ENCODE data around the gene NACC2.

NACC2 gene

DNA sequence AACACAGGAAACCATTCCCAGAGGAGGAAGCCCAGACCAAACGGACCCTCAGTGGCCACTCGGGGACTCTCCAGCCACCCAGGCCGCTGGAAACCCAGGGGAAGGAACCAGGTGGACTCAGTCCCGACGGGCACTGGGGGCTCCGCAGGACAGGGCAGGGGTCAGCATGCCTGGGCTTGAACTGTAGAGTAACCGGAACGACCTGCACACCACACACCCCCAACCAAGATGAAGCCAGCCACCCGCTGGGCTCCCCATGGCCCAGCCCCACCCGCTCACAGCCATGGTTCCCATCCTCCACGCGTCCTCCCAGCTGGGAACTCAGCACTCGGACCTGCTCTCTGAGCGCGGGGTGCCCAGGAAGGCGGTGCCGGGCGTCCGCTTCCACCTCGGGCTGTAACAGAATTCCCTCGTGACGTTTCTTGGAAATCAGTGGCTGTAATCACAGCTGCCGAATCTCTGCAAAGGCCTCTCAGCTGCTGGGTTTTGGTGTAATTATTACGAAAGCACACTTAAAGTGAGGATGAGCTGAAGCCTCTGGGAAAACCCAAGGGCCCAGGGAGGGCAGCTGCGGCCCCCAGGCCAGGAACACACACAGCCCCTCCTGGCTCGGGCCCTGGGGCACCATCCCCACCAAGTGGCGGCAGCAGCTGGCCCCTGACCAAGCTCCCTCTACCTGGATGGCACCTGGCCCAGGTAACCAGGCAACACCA, 13.8 kb downstream of the NACC2 start:
- Histone ChIP-seq H3K4me3 (ENCODE audit: low read depth, low read length) (no peak overlapping the region), H3K27ac (ENCODE audit: extremely low read depth, low read depth, low read length) (no peak overlapping the region)
- CTCF ChIA-PET, result interaction anchor here (0.6 to 1.2 kb wide), 3 partner anchors 30 to 113 kb away, joined by 3 to 4 read pairs (median 3); no protein-coding TSS in a partner anchor

DNA sequence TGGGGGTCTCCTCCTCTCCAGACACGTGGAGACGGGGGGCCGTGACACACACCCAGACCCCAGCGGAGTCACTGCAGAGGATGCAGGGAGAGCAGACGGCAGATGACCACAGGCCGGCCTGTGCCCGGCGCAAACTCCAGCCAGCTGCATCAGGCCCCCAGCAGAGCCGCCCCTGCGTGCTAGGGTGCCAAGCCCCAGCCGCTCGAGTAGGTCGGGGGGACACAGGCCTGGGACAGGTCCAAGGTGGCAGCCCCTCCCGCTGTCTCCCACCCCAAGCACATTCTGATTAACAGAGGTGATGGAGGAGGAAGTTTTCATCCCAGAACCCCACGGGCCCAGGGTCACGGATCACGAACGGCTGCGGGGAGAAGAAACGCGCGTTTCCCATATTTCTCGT, 14.4 kb downstream of the NACC2 start:
- TF ChIP-seq KLF8 (tag by site-specific recombination; IDR thresholded peaks at IDR 0.05) (no peak), ZNF610 (tag by site-specific recombination; IDR thresholded peaks at IDR 0.05; ENCODE audit: borderline replicate concordance) (no peak), GLIS2 (tag by site-specific recombination; IDR thresholded peaks at IDR 0.05) (peak; percentile 41)
- TF ChIP-seq, protein P1, sequence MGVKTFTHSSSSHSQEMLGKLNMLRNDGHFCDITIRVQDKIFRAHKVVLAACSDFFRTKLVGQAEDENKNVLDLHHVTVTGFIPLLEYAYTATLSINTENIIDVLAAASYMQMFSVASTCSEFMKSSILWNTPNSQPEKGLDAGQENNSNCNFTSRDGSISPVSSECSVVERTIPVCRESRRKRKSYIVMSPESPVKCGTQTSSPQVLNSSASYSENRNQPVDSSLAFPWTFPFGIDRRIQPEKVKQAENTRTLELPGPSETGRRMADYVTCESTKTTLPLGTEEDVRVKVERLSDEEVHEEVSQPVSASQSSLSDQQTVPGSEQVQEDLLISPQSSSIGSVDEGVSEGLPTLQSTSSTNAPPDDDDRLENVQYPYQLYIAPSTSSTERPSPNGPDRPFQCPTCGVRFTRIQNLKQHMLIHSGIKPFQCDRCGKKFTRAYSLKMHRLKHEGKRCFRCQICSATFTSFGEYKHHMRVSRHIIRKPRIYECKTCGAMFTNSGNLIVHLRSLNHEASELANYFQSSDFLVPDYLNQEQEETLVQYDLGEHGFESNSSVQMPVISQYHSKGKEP (tag by site-specific recombination; IDR thresholded peaks at IDR 0.05), result no peak
- Histone ChIP-seq H3K4me3 (ENCODE audit: low read depth, low read length) (no peak overlapping the region), H3K36me3 (ENCODE audit: control insufficient read depth in 2 of 2, insufficient read depth in 1 of 2, low read length in 2 of 2) (peaks cover 0 to 11% of the 10 kb centered on the region in 2 experiments; a peak in 1 of 3 replicates), H3K4me1 (ENCODE audit: control insufficient read depth, insufficient read depth, low read length) (no peaks in the 10 kb centered on the region), H3K9me3 (ENCODE audit: control insufficient read depth, insufficient read depth, low read depth, low read length) (no peaks in the 10 kb centered on the region), H3K27ac (ENCODE audit: extremely low read depth, low read depth, low read length) (no peak overlapping the region)
- CTCF ChIA-PET, result no interaction called here
- POLR2A ChIA-PET, result no interaction called here

More for the DNA sequence above, 13.8 kb downstream of the NACC2 start:
- peak; percentile 46; the same call in 1 of the 2 replicates for TF ChIP-seq ZEB2 (tag by site-specific recombination; IDR thresholded peaks at IDR 0.05)
- no peak for TF ChIP-seq ZNF514 (tag by site-specific recombination; IDR thresholded peaks at IDR 0.05)
- TF ChIP-seq, protein P2, sequence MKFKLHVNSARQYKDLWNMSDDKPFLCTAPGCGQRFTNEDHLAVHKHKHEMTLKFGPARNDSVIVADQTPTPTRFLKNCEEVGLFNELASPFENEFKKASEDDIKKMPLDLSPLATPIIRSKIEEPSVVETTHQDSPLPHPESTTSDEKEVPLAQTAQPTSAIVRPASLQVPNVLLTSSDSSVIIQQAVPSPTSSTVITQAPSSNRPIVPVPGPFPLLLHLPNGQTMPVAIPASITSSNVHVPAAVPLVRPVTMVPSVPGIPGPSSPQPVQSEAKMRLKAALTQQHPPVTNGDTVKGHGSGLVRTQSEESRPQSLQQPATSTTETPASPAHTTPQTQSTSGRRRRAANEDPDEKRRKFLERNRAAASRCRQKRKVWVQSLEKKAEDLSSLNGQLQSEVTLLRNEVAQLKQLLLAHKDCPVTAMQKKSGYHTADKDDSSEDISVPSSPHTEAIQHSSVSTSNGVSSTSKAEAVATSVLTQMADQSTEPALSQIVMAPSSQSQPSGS (tag by site-specific recombination; IDR thresholded peaks at IDR 0.05; ENCODE audit: low read depth), result no peak
- TF ChIP-seq ZNF510 (tag by site-specific recombination; IDR thresholded peaks at IDR 0.05; ENCODE audit: insufficient replicate concordance), result no peak
- no peak for TF ChIP-seq ZNF2 (tag by site-specific recombination; IDR thresholded peaks at IDR 0.05)
- TF ChIP-seq ZNF621 (tag by site-specific recombination; IDR thresholded peaks at IDR 0.05), result no peak
- TF ChIP-seq ZBTB8A (tag by site-specific recombination; IDR thresholded peaks at IDR 0.05), result peak; percentile 37; the same call in 1 of the 2 replicates
- TF ChIP-seq GFI1B (tag by site-specific recombination; IDR thresholded peaks at IDR 0.05), result peak; percentile 60
- no peak for TF ChIP-seq SETDB1 (IDR thresholded peaks at IDR 0.05; ENCODE audit: insufficient read length, low read length)
- peak; percentile 92 for TF ChIP-seq ZIC2 (tag by site-specific recombination; IDR thresholded peaks at IDR 0.05)
- no peak for TF ChIP-seq GLI2 (tag by site-specific recombination; IDR thresholded peaks at IDR 0.05; ENCODE audit: borderline replicate concordance, low read depth)
- Histone ChIP-seq H3K36me3 (ENCODE audit: control insufficient read depth in 2 of 2, insufficient read depth in 1 of 2, low read length in 2 of 2) (peaks cover 0 to 8% of the 10 kb centered on the region in 2 experiments; a peak in 1 of 3 replicates), H3K9me3 (ENCODE audit: control insufficient read depth, insufficient read depth, low read depth, low read length) (no peaks in the 10 kb centered on the region), H3K4me1 (ENCODE audit: control insufficient read depth, insufficient read depth, low read length) (no peaks in the 10 kb centered on the region)
- POLR2A ChIA-PET, result interaction anchor here (0.7 to 1.2 kb wide), 2 partner anchors 37 to 209 kb away, joined by 3 to 4 read pairs; no protein-coding TSS in a partner anchor

DNA sequence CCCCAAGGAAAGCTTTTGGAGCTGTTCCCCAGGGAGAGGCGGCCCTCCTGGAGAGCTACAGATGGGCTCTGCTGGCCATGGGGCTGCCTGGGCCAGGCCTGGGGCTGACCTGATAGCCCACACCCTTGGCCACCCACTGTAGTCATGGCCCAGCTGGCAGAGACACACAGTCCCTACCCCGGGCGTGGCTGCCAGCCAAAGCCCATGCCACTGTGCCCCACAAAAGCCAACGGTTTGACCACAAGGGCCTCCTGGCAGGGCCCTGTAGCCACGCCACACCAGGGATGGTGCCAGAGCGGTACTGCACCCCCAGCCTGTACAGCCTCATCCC, 15.2 kb downstream of the NACC2 start:
- CTCF ChIA-PET, result no interaction called here
- H3K36me3 ChIP-seq (ENCODE audit: control insufficient read depth in 2 of 2, insufficient read depth in 1 of 2, low read length in 2 of 2), result peaks cover 0 to 14% of the 10 kb centered on the region in 2 experiments; a peak in 1 of 3 replicates
- no peaks in the 10 kb centered on the region for H3K4me1 ChIP-seq (ENCODE audit: control insufficient read depth, insufficient read depth, low read length)
- TF ChIP-seq ZNF335 (tag by site-specific recombination; conservative IDR thresholded peaks at IDR 0.05) (0 out of 2 replicates have a peak, but pooled peaks have one; percentile 11), ZNF423 (tag by site-specific recombination; IDR thresholded peaks at IDR 0.05) (no peak), OSR2 (tag by site-specific recombination; IDR thresholded peaks at IDR 0.05) (no peak), ZNF624 (tag by site-specific recombination; IDR thresholded peaks at IDR 0.05) (no peak), GLIS1 (tag by site-specific recombination; IDR thresholded peaks at IDR 0.05) (peak; percentile 58)
- TF ChIP-seq, protein P3, sequence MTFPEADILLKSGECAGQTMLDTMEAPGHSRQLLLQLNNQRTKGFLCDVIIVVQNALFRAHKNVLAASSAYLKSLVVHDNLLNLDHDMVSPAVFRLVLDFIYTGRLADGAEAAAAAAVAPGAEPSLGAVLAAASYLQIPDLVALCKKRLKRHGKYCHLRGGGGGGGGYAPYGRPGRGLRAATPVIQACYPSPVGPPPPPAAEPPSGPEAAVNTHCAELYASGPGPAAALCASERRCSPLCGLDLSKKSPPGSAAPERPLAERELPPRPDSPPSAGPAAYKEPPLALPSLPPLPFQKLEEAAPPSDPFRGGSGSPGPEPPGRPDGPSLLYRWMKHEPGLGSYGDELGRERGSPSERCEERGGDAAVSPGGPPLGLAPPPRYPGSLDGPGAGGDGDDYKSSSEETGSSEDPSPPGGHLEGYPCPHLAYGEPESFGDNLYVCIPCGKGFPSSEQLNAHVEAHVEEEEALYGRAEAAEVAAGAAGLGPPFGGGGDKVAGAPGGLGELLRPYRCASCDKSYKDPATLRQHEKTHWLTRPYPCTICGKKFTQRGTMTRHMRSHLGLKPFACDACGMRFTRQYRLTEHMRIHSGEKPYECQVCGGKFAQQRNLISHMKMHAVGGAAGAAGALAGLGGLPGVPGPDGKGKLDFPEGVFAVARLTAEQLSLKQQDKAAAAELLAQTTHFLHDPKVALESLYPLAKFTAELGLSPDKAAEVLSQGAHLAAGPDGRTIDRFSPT (tag by site-specific recombination; IDR thresholded peaks at IDR 0.05), result peak; percentile 50; the same call in 1 of the 2 replicates
- TF ChIP-seq, protein P2 (tag by site-specific recombination; IDR thresholded peaks at IDR 0.05; ENCODE audit: low read depth), result no peak
- no peak overlapping the region for H3K4me3 ChIP-seq (ENCODE audit: low read depth, low read length)
- H3K27ac ChIP-seq (ENCODE audit: extremely low read depth, low read depth, low read length), result no peak overlapping the region
- POLR2A ChIA-PET, result interaction anchor here (1.3 kb wide), 1 partner anchor 15 kb away, joined by 3 read pairs; no protein-coding TSS in a partner anchor
- H3K9me3 ChIP-seq (ENCODE audit: control insufficient read depth, insufficient read depth, low read depth, low read length), result no peaks in the 10 kb centered on the region

All from HEK293 (cell line).